A549 (cell line): Measurements from ENCODE around the gene LRFN3.

ENCODE experiments used
- BHLHE40 ChIP-seq: IDR thresholded peaks from 2 replicates; pipeline ENCODE4 v1.6.1; 2012; ENCODE audit warnings: low read depth, low read length, inconsistent platforms
- CEBPB ChIP-seq, 2 experiments: fragments of >200 bp in 1 of 2; sonication (Bioruptor Twin) in 1 of 2; formaldehyde crosslinking in 1 of 2; IDR thresholded peaks; 2 replicates each; pipeline ENCODE4 v1.6.1; 2012 to 2016
- CTCF ChIP-seq: fragments of >200 bp; sonication (Bioruptor Twin); formaldehyde crosslinking; IDR thresholded peaks from 3 replicates; pipeline ENCODE4 v1.5.1; 2016
- EP300 ChIP-seq, 2 experiments: fragments of >200 bp; sonication (Bioruptor Twin); formaldehyde crosslinking; IDR thresholded peaks; 2 replicates in 1 of 2; 3 replicates in 1 of 2; pipeline ENCODE4 v1.6.1; 2016 to 2017
- NR3C1 ChIP-seq: fragments of >200 bp; sonication (Bioruptor Twin); formaldehyde crosslinking; IDR thresholded peaks from 3 replicates; pipeline ENCODE4 v1.6.1; 2017
- POLR2A ChIP-seq: IDR thresholded peaks from 2 replicates; pipeline ENCODE4 v1.6.1; 2012; ENCODE audit warnings: mild to moderate bottlenecking, low read length
- RFX5 ChIP-seq: fragments of 450-650 bp; IDR thresholded peaks from 2 replicates; pipeline ENCODE4 v1.7.1; 2014; ENCODE audit warnings: antibody characterized with exemption, mild to moderate bottlenecking, moderate library complexity
- SMC3 ChIP-seq: fragments of >200 bp; sonication (Bioruptor Twin); formaldehyde crosslinking; IDR thresholded peaks from 3 replicates; pipeline ENCODE4 v1.6.1; 2018; ENCODE audit warnings: inconsistent platforms
- USF2 ChIP-seq: fragments of 450-650 bp; IDR thresholded peaks from 2 replicates; pipeline ENCODE4 v1.6.1; 2014; ENCODE audit warnings: antibody characterized with exemption

- peak; percentile 100 for TF ChIP-seq CTCF
- peak; percentile 100 for TF ChIP-seq POLR2A
- peak; percentile 91 for TF ChIP-seq USF2
- TF ChIP-seq RFX5 = peak; percentile 18; the same call in 1 of the 2 replicates
- no peak for TF ChIP-seq CEBPB (IDR thresholded peaks at IDR 0.05)
- TF ChIP-seq BHLHE40 = no peak
- no peak for TF ChIP-seq EP300 (IDR thresholded peaks at IDR 0.05)
- TF ChIP-seq SMC3 = peak; percentile 100
- TF ChIP-seq NR3C1 = no peak
These were observed 4.9 kb upstream of the LRFN3 start for GRCh38 chr19:35931161-35931873.
